SIG-M5 treated with dmso at 0.1 percent for 504 hours (cell line): ENCODE measurements around the gene ZNF629.
A peak's percentile ranks its signal among the peaks of the same experiment; 100 is the strongest.

Experiments used
- DNase-seq: peaks from one replicate; lab custom pipeline; 2025; ENCODE audit not compliant: unreplicated experiment; lab: John Stamatoyannopoulos, UW

ZNF629 gene

DNA sequence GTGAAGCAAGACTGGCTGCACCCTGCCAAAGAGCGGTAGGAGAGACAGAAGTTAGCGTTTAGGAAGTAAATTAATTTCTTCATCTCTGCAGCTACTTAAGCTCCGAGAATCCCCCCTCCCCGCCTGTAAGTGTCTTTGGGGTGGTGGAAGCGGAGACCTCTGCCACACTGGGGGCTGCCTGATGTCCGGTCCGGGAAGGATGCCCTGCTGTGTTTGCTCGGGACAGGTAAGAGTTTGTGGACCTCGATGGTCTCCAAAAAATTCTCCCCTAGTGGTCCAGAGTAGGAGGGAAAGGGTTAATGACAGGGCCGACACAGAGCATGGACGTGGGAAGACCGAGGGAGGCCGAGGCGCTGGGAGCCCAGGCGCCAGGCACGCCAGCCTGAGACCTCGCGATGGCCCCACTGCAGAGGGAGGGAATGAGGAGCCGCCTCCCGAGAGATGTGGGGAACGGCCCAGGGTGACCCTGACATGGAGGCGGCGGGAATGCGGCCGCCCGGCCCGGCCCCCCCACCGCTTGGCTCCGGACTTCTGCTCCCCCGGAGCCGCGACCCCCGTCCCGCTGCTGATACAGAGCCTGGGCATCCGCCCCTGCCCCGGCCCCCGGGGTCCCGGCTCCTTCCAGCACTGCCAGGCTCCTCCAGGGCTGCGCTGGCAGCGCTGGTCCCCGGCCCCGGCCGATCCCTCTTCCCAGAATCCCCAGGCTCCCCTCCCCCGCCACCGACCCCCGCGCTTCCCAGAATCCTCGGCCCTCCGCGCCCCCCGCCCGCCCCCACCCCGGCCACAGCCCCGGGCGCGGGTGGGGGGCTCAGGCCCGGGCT, 680 bp downstream of the ZNF629 start:
- DNase-seq: no peak

DNA sequence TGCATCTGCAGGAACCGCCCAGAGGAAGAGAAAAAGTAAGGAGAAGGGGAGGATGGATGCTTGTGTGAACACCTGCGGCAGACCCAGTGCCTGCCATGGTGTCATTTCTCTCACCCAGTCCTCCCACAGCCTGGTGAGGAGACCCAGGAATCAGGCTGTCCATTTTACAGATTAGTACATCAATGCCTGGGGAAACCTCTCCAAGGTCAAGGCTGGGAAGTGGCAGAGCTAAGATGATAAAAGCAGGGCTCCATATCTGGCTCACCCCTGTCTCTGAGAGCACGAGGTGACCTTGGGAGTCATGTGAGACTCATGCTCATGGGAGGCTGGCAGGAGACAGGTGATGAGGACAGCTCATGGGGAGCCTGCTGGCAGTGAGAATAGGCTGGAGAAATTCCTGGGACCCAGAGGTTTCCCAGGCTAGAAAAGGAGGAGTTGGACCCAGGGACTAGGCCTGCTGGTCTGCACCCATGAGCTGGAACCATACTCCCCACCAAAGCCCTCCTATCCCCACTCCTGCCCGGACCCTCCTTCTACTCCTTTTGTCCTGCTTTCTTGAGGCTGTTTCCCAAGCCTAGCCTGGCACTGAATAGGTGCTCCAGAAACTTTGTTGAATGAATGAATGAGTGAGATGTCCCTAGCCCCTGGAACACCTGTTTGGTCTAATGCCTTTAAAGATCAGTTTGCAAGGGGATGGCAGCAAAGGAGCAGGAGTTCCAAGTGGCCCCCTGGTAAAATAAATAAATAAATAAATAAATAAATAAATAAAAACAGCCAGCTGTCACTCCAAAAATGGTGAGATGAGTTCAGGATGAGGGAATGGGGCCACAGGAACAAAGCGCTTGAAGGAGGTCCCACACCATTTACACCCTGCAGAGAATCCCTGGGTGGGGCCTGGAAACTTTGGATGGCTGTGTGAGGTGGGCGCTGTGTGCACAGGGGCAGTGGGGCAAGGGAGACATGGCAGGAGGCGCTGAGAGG, 1.6 kb downstream of the ZNF629 start:
- DNase-seq: no peak

DNA sequence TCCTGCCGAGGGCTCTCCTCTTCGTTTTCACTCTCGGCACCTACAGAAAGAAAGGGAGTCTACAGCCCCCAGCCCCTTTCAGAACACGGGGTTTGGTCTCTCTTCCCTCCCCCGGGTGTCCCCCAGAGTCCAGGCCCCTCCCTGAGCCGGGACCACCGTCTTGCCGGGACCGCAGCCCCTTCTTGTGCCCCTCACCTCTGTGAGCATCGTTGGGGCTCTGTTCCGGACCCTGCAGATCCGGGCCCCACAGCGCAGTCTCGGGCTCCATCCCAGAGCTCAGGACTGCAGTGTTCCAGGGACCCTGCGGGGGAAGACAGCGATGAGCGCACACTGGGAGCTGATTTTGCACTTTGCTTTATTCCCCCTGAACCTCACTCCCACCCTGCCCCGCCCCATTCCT, 2.8 kb downstream of the ZNF629 start:
- no peak for DNase-seq

DNA sequence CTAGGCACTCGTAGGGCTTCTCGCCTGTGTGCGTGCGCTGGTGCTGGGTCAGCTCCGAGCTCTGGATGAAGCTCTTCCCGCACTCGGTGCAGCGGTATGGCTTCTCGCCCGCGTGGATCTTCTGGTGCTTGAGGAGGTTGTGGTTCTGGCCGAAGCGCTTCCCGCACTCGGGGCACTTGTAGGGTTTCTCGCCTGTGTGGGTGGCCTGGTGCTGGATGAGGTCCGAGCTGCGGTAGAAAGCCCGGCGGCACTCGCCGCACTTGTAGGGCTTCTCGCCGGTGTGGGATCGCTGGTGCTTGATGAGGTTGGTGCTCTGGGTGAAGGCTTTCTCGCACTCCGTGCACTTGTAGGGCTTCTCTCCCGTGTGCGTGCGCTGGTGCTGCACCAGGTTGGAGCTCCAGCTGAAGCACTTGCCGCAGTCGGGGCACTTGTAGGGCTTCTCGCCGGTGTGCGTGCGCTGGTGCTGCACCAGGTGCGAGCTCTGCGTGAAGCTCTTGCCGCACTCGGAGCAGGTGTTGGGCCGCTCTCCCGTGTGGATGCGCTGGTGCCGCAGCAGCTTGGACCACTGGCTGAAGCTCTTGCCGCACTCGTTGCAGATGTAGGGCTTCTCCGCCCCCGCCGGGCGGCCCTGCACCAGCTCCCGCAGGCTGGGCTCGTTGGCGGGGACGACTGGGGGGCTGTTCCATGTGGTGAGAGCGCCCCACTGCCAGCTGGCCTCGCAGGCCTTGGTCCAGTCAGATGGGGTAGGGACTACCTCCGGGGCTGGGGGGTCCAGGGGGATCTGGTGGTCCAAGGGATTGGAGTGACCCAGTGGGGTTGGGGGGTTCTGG, 3.5 kb downstream of the ZNF629 start:
- no peak for DNase-seq

DNA sequence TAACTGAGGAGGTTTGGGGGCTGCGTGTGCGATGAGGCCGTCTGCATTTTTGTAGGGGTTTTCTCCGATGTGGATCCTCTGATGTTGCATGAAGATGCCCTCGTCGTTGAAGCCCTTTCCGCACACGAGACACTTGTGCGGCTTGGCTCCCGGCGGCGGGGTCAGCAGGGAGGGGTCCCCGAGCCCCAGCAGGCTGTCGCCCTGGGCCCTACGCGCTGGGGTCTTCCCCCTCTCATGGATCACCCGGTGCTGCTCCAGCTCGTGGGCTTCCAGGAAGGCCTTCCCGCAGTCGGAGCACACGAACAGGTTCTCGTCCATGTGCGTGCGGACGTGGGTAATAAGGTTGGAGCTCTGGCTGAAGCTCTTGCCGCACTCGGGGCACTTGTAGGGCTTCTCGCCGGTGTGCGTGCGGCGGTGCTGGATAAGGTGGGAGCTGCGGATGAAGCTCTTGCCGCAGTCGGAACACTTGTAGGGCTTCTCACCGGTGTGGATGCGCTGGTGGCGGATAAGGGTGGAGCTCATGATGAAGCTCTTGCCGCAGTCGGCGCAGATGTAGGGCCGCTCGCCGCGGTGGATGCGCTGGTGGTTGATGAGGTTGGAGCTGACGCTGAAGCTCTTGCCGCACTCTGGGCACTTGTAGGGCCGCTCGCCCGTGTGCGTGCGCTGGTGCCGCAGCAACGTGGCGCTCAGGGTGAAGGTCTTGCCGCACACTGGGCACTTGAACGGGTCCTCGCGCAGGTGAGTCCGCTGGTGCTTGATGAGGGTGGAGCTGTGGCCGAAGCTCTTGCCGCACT, 4.3 kb downstream of the ZNF629 start:
- DNase-seq: no peak

DNA sequence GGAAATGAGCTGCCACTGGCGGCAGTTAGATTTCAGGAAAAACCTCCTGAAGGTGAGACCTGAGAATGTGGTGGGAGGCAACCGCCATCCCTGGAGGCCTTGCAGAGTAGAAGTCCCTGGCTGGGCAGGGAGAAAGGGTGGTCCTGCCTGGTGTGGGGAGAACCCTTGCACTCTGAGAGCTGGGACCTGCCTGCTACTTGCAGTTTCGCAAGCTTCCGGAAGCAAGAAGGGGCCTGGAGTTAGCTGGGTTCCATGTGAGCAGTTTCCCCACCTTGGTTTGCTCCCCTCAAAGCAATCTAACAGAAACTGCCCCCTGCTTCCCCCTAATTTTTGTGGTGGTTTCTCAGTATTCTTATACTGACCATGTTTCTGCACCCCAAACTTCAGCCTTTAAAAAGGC, 6.5 kb downstream of the ZNF629 start:
- DNase-seq: no peak

DNA sequence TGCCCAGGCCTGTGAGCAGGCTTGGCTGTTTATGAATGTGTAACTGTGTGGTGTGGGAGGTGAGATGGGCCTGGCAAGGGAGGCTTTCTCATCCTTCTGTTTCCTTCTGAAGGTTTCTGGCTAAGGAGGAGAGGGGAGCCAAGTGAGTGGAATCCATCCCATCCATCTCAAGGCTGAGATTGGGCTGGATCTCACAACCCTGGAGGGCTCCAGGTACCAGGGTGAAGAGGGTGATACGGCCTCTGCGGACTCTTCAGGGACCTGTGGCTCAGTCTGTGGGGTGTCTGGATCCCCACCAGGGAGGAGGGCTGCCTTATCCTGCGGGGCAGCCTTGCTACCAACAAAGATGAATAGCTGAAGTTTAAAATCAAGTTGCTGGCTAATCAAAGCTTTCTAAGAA, 7.0 kb downstream of the ZNF629 start:
- DNase-seq: no peak

DNA sequence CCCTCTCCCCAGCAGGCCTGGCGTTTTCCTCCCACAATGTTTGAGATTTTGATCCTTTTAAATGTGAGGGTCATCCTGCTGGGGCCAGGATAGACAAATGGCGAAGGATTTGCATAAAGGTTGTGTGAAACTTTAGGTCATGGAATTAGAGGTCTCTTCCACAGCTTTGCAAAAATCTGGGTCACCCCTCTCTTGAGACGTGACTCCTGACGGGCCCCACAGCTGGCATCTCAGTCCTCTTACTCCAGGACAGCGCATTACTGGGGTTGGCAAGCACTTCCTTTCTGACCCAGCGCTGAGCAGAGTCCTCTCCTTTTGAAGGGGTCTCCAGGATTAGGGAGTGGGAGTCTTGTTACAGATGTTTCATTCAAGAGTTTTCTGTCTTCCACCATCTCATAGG, 7.4 kb downstream of the ZNF629 start:
- DNase-seq: no peak

DNA sequence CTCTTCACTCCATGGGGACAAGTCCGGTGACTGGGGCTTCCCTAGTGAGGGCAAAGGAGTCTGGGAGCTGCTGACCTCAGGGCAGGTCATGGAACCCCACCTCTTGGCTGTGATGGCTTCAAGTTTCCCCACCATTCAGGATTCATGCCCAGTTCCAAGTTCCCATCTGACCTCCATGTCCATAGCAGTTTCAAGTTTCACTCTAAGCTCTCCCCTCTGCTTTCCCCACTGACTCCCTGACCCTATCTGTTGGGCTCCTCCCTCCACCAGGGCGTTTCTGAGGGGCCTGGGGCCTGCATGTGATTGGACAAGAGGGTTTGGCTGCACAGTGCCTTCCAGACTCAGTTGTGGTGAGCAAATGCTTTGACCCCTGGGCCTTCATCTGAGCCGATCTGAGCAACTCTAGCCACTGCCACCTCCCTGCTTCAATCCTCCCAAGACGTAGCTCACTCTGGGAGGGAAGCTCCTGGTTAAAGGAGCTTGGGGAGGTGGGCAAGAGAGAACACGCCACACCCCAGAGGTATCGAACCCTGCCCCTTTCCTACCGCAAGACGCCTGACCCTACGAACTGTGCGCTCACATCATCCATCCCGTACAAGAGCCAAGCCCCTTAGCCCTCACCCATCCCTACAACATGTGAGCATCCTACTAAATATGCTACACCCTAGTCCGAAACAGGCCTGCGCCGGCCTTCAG, 8.3 kb downstream of the ZNF629 start:
- no peak for DNase-seq

DNA sequence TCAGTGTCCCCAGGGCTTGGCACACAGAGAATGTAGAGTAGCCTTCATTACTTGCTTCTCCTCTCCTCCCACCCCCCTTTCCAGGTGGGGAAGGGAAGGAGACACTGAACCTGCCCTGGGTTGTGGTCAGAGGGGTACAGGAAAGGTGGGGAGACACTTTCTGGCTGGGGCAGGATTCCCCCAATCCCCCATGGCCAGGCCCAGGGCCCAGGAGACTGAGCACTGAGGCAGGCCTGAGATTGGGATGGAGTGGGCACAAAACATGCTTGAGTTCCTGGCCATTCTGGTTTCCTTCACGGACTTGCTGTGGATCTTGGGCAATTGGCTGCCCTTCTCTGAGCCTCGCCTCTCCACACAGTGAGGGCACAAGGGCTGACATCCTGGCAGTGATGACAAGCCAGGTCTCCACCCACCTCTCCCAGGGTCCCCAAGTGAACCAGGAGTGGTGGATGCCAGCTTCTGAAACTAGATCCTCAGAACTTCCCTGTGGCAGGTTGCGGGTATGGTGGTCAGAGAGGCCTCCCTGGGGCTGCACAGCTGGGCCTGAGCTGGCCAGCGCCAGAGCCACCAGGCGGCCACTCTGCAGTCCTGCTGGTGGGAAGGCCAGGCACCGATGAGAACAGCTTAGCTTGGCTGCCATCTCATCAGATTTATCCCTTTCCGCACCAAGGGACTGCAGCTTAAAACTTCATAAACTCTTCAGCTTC, 9.3 kb downstream of the ZNF629 start:
- DNase-seq: no peak

DNA sequence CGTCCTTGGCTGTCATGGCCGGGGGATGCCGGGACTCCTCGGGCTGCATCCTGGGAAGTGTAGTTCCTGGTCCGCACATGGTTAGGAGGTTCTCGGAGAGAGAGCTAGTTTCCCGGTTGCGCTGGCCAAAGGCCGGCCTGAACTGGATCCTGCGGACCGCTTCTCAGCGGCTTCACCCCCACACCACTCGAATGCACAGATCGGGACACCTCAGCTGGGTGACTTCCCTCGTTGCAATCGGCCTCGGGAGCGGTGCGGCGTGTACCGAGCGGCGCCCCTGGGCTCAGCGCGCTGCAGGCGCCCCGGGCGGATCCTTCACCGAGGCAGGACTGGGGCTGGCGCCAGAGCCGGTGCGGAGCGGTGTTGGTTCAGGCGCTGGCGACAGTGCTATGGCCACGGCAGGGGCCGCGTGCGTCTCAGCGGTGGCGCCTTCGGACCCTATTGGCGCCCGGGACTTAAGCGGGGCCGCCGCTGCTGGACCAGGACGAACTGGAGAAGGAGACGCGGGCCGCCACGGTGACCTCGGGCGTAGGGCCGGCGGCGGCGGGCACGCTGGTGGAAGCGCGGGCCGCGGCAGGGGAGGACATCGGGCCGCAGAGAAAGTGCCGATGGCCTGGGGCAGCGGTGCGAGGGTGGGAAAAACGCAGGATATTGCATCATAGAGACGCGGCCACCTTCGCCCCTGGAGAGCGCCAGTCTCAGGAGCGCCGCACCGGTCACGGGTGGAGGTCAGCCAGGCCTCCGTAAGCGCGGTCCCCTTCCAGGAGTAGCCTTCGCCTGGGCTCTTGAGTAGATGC, 11.4 kb downstream of the ZNF629 start:
- DNase-seq: peak; percentile 81

DNA sequence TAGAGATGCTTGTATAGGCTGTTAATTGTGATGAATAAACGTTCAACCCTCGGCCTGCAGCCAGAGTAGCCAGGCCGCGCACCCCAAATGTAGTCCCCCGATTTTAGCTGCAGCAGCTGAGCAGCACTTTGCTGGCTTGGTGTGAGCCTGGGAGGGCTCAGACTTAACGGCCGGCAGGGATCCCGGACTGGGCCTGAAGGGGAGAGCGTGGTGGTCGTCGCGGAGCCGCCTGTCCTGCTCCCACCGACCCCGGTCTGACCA, 11.9 kb downstream of the ZNF629 start:
- no peak for DNase-seq

DNA sequence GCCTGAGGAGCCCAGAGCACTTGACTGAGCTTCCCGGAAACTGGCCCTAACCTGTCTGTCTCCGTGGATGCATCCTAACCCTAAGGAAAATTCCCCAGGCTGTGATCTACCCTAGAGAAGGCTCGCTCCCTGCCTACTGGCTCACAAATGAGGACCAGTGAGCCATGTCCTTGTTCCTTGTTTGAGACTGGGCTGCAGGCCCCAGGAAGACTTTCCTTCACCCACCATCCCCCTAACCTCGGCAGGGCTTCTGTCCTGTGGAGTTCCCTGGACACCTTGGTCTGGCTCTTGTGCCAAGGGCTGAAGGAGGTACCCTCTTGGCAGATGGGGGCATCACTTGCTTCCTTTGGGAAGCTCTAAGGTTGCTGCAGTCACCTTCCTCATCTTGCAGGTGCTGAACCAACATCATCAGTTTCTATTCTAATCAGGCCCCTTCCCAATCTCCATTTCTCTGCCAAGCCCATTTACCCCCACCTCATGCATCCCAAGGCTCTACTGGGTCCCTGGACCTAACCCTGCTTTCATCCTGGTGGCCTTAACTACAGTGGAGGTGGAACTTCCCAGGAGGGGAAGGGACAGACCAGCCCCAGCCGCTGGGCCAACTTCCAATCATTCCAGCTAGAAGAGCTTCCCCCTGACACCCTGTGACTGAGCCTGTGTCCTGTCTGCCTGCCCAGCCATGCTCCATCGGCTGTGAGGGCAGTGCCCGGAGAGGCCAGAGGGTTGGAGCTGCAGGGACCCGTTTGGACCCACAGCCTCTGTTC, 12.5 kb downstream of the ZNF629 start:
- no peak for DNase-seq

DNA sequence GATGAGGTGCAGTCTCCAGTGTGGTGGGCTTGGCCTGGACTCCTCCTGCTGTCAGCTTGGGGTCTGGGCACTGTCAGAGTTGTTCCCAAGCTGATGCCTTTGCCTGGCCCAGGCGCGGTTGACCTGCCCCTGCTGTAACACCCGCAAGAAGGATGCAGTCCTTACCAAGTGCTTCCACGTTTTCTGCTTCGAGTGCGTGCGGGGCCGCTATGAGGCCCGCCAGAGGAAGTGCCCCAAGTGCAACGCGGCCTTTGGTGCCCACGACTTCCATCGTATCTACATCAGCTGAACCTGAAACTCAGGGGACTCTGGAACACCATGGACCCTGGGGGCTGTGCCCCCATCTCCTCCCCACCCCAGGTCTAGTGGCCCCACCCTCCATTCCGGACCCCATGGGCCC, 13.2 kb downstream of the ZNF629 start:
- no peak for DNase-seq

DNA sequence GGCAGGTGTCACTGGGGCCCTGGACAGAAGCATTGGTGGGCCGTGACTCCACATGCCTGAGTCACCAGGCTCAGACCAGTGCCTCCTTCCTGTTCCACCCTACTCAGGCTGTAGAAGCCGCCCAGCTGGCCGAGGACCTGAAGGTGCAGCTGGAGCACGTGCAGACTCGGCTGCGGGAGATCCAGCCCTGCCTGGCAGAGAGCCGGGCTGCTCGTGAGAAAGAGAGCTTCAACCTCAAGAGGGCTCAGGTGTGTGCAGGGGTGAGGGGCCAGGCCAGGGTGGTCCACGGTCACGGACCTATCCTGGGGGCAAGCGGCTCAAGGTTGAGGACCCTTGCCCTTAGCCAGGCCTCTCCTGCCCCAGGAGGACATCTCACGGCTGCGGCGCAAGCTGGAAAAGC, 15.3 kb downstream of the ZNF629 start:
- DNase-seq: no peak

DNA sequence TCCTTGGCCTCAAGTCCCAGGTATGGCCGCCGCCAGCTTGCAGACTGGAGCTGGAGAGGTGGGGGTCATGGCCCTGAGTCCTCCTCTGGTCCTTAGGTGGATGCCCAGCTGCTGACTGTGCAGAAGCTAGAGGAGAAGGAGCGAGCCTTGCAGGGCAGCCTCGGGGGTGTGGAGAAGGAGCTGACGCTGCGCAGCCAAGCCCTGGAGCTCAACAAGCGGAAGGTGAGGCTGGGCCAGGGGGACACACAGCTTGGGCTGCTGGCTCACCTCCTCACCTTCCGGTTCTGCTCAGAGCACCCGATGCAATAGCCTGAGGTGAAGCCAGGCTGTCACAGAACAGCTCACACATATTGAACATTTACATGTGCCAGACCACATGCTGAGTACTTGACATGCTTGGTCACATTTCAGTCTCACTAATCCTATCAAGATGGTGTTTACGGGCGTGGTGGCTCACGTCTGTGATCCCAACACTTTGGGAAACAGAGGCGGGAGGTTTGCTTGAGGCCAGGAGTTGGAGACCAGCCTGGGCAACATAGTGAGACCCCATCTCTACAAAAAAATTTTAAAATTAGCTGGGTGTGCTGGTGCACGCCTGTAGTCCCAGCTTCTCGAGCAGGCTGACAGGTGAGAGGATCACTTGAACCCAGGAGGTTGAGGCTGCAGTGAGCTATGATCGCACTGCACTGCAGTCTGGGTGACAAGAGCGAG, 17.5 kb downstream of the ZNF629 start:
- no peak for DNase-seq

DNA sequence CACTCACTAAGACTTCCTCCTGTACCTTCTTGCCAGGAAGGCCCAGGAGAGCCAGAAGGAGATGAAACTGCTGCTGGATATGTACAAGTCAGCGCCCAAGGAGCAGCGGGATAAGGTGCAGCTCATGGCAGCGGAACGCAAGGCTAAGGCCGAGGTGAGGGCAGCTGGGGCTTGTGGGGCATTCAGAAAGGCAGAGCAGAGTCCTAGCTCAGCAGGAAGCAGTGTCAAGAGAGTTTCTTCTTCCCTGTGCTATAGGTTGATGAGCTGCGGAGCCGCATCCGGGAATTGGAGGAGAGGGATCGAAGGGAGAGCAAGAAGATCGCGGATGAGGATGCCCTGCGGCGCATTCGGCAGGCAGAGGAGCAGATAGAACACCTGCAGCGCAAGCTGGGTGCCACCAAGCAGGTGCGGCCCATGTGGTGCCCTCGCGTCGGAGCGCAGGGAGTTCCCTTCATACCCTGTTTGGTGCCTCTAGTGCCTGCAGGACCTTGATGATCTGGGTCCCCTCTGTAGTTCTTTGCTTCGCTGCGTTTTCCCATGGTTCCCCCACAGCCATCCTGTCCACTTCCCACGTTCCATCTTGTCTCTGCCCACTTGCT, 18.3 kb downstream of the ZNF629 start:
- DNase-seq: no peak
